ENCODE results near the gene COPS6.

The COPS6 gene

GRCh38 chr7:100122568-100122967 is 33.8 kb downstream of the COPS6 start:
- DNase-seq (ENCODE audit: low spot score), result no peak
- no peak for TF ChIP-seq CTCF (IDR thresholded peaks at IDR 0.05; ENCODE audit: borderline replicate concordance, control extremely low read depth, extremely low read depth, insufficient read depth, missing control alignments)
- in situ Hi-C loops (cut with MboI; ENCODE audit: low sequenced_read_pairs, unreplicated experiment), result no loop called here

GRCh38 chr7:100124301-100125230 is 35.8 kb downstream of the COPS6 start:
- no peak for TF ChIP-seq CTCF (IDR thresholded peaks at IDR 0.05; ENCODE audit: borderline replicate concordance, control extremely low read depth, extremely low read depth, insufficient read depth, missing control alignments)
- no peak for DNase-seq (ENCODE audit: low spot score)
- in situ Hi-C loops (cut with MboI; ENCODE audit: low sequenced_read_pairs, unreplicated experiment), result no loop called here

GRCh38 chr7:100126239-100126930 is 37.6 kb downstream of the COPS6 start:
- DNase-seq (ENCODE audit: low spot score), result no peak
- no peak for TF ChIP-seq CTCF (IDR thresholded peaks at IDR 0.05; ENCODE audit: borderline replicate concordance, control extremely low read depth, extremely low read depth, insufficient read depth, missing control alignments)
- in situ Hi-C loops (cut with MboI; ENCODE audit: low sequenced_read_pairs, unreplicated experiment), result no loop called here

- DNase-seq (ENCODE audit: low spot score), result peak; percentile 93
- no peak for TF ChIP-seq CTCF (IDR thresholded peaks at IDR 0.05; ENCODE audit: borderline replicate concordance, control extremely low read depth, extremely low read depth, insufficient read depth, missing control alignments)
- in situ Hi-C loops (cut with MboI; ENCODE audit: low sequenced_read_pairs, unreplicated experiment), result no loop called here
Observed at GRCh38 chr7:100126931-100127865, 38.4 kb downstream of the COPS6 start, which contains the start of gene MBLAC1. TSS of gene MBLAC1 (plus strand) at chr7:100126967. CDS start at chr7:100127396, 429 bp downstream.

- in situ Hi-C loops (cut with MboI; ENCODE audit: low sequenced_read_pairs, unreplicated experiment), result no loop called here
- no peak for DNase-seq (ENCODE audit: low spot score)
- TF ChIP-seq CTCF (IDR thresholded peaks at IDR 0.05; ENCODE audit: borderline replicate concordance, control extremely low read depth, extremely low read depth, insufficient read depth, missing control alignments), result no peak
Observed at GRCh38 chr7:100127866-100128636, 39.3 kb downstream of the COPS6 start.

Measured in GM13976 (cell line).